Aorta (tissue), 5 donors: Measurements from ENCODE around the gene FADS6. TPM values are rescaled to one million over a fixed set of nuclear protein-coding genes. Genes with fewer than 3 reads are reported as not detected.

Experiments
- ATAC-seq: fragments of 200-7000 bp; cut with Tn5 transposase; one replicate; pipeline ENCODE4 v1.9.1; 2022; ENCODE audit warnings: moderate library complexity; ENCODE audit not compliant: low FRiP score
- DNase-seq, 2 donors: peaks; one replicate each; pipeline ENCODE4 v3.0.0-alpha.2; 2020
- H3K27ac ChIP-seq, 2 donors: one replicate each; pipeline ENCODE4 v1.5.1; 2013; ENCODE audit warnings: low read length in 2 of 2, mild to moderate bottlenecking in 2 of 2, moderate library complexity in 2 of 2, control low read depth in 1 of 2, inconsistent platforms in 1 of 2, low read depth in 1 of 2
- H3K27me3 ChIP-seq, 2 donors: one replicate each; pipeline ENCODE4 v1.6.1; 2013; ENCODE audit warnings: control low read depth in 1 of 2, low read length in 1 of 2, mild to moderate bottlenecking in 1 of 2, moderate library complexity in 1 of 2; ENCODE audit not compliant: insufficient read depth in 2 of 2, control insufficient read depth in 1 of 2
- H3K36me3 ChIP-seq, 2 donors: one replicate each; pipeline ENCODE4 v1.6.1; 2013; ENCODE audit warnings: control low read depth in 1 of 2, low read length in 1 of 2, mild to moderate bottlenecking in 1 of 2; ENCODE audit not compliant: insufficient read depth in 2 of 2, control insufficient read depth in 1 of 2
- H3K4me1 ChIP-seq, 2 donors: one replicate each; pipeline ENCODE4 v1.6.1; 2013; ENCODE audit warnings: low read length in 2 of 2, control low read depth in 1 of 2, mild to moderate bottlenecking in 1 of 2, moderate library complexity in 1 of 2; ENCODE audit not compliant: insufficient read depth in 2 of 2, control insufficient read depth in 1 of 2
- H3K4me3 ChIP-seq, 2 donors: one replicate each; pipeline ENCODE4 v1.5.1; 2013; ENCODE audit warnings: low read length in 2 of 2, control low read depth in 1 of 2, mild to moderate bottlenecking in 1 of 2
- H3K9me3 ChIP-seq: one replicate; pipeline ENCODE4 v1.6.1; 2013; ENCODE audit warnings: mild to moderate bottlenecking, low read length; ENCODE audit not compliant: control insufficient read depth
- whole genome bisulfite sequencing, 2 donors: extraction: QIAGEN DNeasy Blood & Tissue Kit; methylation state at CpG; one replicate each; pipeline ENCODE4 v1.1.7; 2013; 5-methylcytosine and 5-hydroxymethylcytosine counted together
- intact Hi-C, 2 donors: fragments of 100-400 bp; cut with DNase I; formaldehyde crosslinking; loops; one replicate each; pipeline versions ENCODE4 v1.14.2 to v1.15.0; 2022
- polyA plus RNA-seq, 2 donors: library from polyadenylated mRNA; stranded (reverse); fragments of 200-250 nt; gene quantifications; one replicate each; pipeline ENCODE4 v1.2.3, GENCODE V29; 2013
- total RNA-seq, 2 donors: library from RNA; stranded (reverse); fragmentation: NEBNext Ultra II Directional; extraction: Animal tissue kit (Norgen Biotek cat#: 25700); gene quantifications; one replicate each; pipeline ENCODE4 v1.2.1, GENCODE V29; 2021
- donor health status: healthy with polysubstance abuse.
- donor health status: Bipolar disorder and iron deficiency.
- donor health status: DM: no; HTN: no; CAD: no.
- donor health status: DM: no; HTN: no; CAD: no.
- donor health status: DM: yes; HTN: yes; CAD: no.

FADS6 gene
- total and polyA plus RNA-seq, 4 donors, result 4.1 TPM; not detected in 3

GRCh38 chr17:74935048-74935447 is 41.6 kb upstream of the FADS6 start:
- Histone ChIP-seq H3K36me3 (no peaks in the 10 kb centered on the region), H3K9me3 (no peaks in the 10 kb centered on the region), H3K4me3 (no peak overlapping the region), H3K4me1 (no peaks in the 10 kb centered on the region), H3K27ac (no peak overlapping the region), H3K27me3 (no peaks in the 10 kb centered on the region)
- 53 to 56% methylated on average over 3 of the region's 3 CpGs for WGBS, 2 donors
- no peak for ATAC-seq
- no peak for DNase-seq
- intact Hi-C loops, result no loop called here

GRCh38 chr17:74930535-74931036 is 37.2 kb upstream of the FADS6 start:
- intact Hi-C loops, result no loop called here
- Histone ChIP-seq H3K27ac (no peak overlapping the region), H3K4me1 (no peaks in the 10 kb centered on the region), H3K27me3 (peaks cover 0 to 3% of the 10 kb centered on the region in 2 donors), H3K36me3 (no peaks in the 10 kb centered on the region), H3K9me3 (no peaks in the 10 kb centered on the region), H3K4me3 (no peak overlapping the region)
- DNase-seq, result no peak
- ATAC-seq, result no peak
- WGBS, 2 donors, result 89 to 92% methylated on average over 24 of the region's 24 CpGs

- Histone ChIP-seq H3K4me1 (no peaks in the 10 kb centered on the region), H3K27ac (no peak overlapping the region), H3K4me3 (no peak overlapping the region), H3K36me3 (no peaks in the 10 kb centered on the region), H3K9me3 (no peaks in the 10 kb centered on the region), H3K27me3 (peaks cover 0 to 3% of the 10 kb centered on the region in 2 donors)
- intact Hi-C loops, result no loop called here
- WGBS, 2 donors, result 70 to 74% methylated on average over 6 of the region's 6 CpGs
- no peak for ATAC-seq
- DNase-seq, result no peak
These were observed 35.4 kb upstream of the FADS6 start for GRCh38 chr17:74928786-74929185.

- Histone ChIP-seq H3K9me3 (no peaks in the 10 kb centered on the region), H3K4me3 (no peak overlapping the region), H3K27me3 (peaks cover 0 to 3% of the 10 kb centered on the region in 2 donors), H3K4me1 (no peaks in the 10 kb centered on the region), H3K27ac (no peak overlapping the region), H3K36me3 (no peaks in the 10 kb centered on the region)
- intact Hi-C loops, result no loop called here
- DNase-seq, result no peak
- 69 to 81% methylated on average over 2 to 3 of the region's 3 CpGs for WGBS, 2 donors
- no peak for ATAC-seq
These were observed 31.8 kb upstream of the FADS6 start for GRCh38 chr17:74925242-74925641.

GRCh38 chr17:74924250-74924948 is 31.0 kb upstream of the FADS6 start, which contains the start of gene OTOP2:
Gene OTOP2 (plus strand): TSS chr17:74924273. CDS start chr17:74924633, 360 bp downstream.
- Histone ChIP-seq H3K9me3 (no peaks in the 10 kb centered on the region), H3K27me3 (peaks cover 0 to 3% of the 10 kb centered on the region in 2 donors), H3K4me1 (no peaks in the 10 kb centered on the region), H3K36me3 (no peaks in the 10 kb centered on the region), H3K4me3 (no peak within 1 kb of the TSS), H3K27ac (no peak within 1 kb of the TSS)
- WGBS, 2 donors, result 2% methylated on average over 48 to 54 of the region's 54 CpGs
- DNase-seq, result peak in 1 of 2 donors; percentile 81
- no peak for ATAC-seq
- intact Hi-C loops, result no loop called here

- WGBS, 2 donors, result 3 to 4% methylated on average over 40 to 59 of the region's 59 CpGs
- Histone ChIP-seq H3K27me3 (peaks cover 0 to 3% of the 10 kb centered on the region in 2 donors), H3K9me3 (no peaks in the 10 kb centered on the region), H3K27ac (no peak overlapping the region), H3K36me3 (no peaks in the 10 kb centered on the region), H3K4me1 (no peaks in the 10 kb centered on the region), H3K4me3 (no peak overlapping the region)
- ATAC-seq, result peak; percentile 74
- DNase-seq, result peak; percentile 82 to 91
- intact Hi-C loops, result loop anchor here in 1 of 2 donors (1.0 kb wide), 1 partner anchor 36 kb away; no protein-coding TSS in a partner anchor
These were observed 30.3 kb upstream of the FADS6 start for GRCh38 chr17:74923538-74924249.

GRCh38 chr17:74922694-74923537 is 29.5 kb upstream of the FADS6 start, which contains the start of gene USH1G:
Gene USH1G (minus strand): TSS chr17:74923255. CDS start chr17:74923073, 182 bp downstream.
- no peak for DNase-seq

GRCh38 chr17:74922172-74922571 is 28.7 kb upstream of the FADS6 start:
- H3K4me1 ChIP-seq, result no peaks in the 10 kb centered on the region
- H3K27ac ChIP-seq, result no peak overlapping the region
- H3K9me3 ChIP-seq, result no peaks in the 10 kb centered on the region
- H3K36me3 ChIP-seq, result no peaks in the 10 kb centered on the region
- no peak for ATAC-seq
- WGBS, 2 donors, result 52 to 60% methylated on average over 6 of the region's 6 CpGs
- H3K27me3 ChIP-seq, result peaks cover 0 to 2% of the 10 kb centered on the region in 2 donors
- intact Hi-C loops, result no loop called here
- H3K4me3 ChIP-seq, result no peak overlapping the region
- DNase-seq, result no peak

More at GRCh38 chr17:74922694-74923537, 29.5 kb upstream of the FADS6 start, which contains the start of gene USH1G:
- ATAC-seq, result no peak
- H3K27ac ChIP-seq, result no peak within 1 kb of the TSS
- no peaks in the 10 kb centered on the region for H3K4me1 ChIP-seq
- H3K27me3 ChIP-seq, result peaks cover 0 to 3% of the 10 kb centered on the region in 2 donors
- 5 to 8% methylated on average over 33 to 57 of the region's 57 CpGs for WGBS, 2 donors
- H3K9me3 ChIP-seq, result no peaks in the 10 kb centered on the region
- intact Hi-C loops, result loop anchor here in 1 of 2 donors (1.0 kb wide), 1 partner anchor 36 kb away; no protein-coding TSS in a partner anchor
- no peak within 1 kb of the TSS for H3K4me3 ChIP-seq
- H3K36me3 ChIP-seq, result no peaks in the 10 kb centered on the region
